HEK293 (cell line): ENCODE measurements around the gene RASGRP3.

Experiments
- CTCF ChIA-PET: fragments of 350-600 bp; formaldehyde crosslinking; extraction: SDS; loops from one replicate; lab custom pipeline; 2021; ENCODE audit warnings: antibody characterized with exemption; lab: Yijun Ruan, JAX
- POLR2A ChIA-PET: fragments of 300-600 bp; formaldehyde crosslinking; extraction: SDS; loops from one replicate; lab custom pipeline; 2020; ENCODE audit warnings: antibody characterized with exemption, inconsistent platforms; lab: Yijun Ruan, JAX
- H3K27ac ChIP-seq: fragments of 200-500 bp; sonication (Bioruptor generic); 2 replicates; pipeline ENCODE4 v1.5.1; 2014; ENCODE audit warnings: low read depth, low read length, control low read depth, inconsistent platforms; ENCODE audit errors: extremely low read depth
- H3K36me3 ChIP-seq, 2 experiments: fragments of 200-500 bp in 1 of 2; sonication (Bioruptor generic) in 1 of 2; 1 replicate in 1 of 2; 2 replicates in 1 of 2; pipeline ENCODE4 v1.5.1; 2014 to 2017; ENCODE audit warnings: inconsistent platforms in 2 of 2, low read length in 2 of 2; ENCODE audit not compliant: control insufficient read depth in 2 of 2, insufficient read depth in 1 of 2
- H3K4me1 ChIP-seq: fragments of 200-500 bp; sonication (Bioruptor generic); 2 replicates; pipeline ENCODE4 v1.5.1; 2014; ENCODE audit warnings: mild to moderate bottlenecking, low read length, inconsistent platforms; ENCODE audit not compliant: control insufficient read depth, insufficient read depth
- H3K4me3 ChIP-seq: 2 replicates; pipeline ENCODE4 v1.5.1; 2011; ENCODE audit warnings: low read depth, mild to moderate bottlenecking, control low read depth, low read length, moderate library complexity
- H3K9me3 ChIP-seq: fragments of 200-500 bp; sonication (Bioruptor generic); 2 replicates; pipeline ENCODE4 v1.5.1; 2014; ENCODE audit warnings: low read depth, low read length, inconsistent platforms; ENCODE audit not compliant: control insufficient read depth, insufficient read depth
- ATF2 ChIP-seq: fragments of 450-650 bp; formaldehyde crosslinking; IDR thresholded peaks from 2 replicates; pipeline ENCODE4 v1.5.1; 2016; ENCODE audit warnings: missing biosample characterization, missing genetic modification characterization, low read depth
- BCL6B ChIP-seq: fragments of 450-650 bp; formaldehyde crosslinking; IDR thresholded peaks from 2 replicates; pipeline ENCODE4 v1.5.1; 2017; ENCODE audit warnings: missing biosample characterization, missing genetic modification characterization
- GLI4 ChIP-seq: fragments of 450-650 bp; formaldehyde crosslinking; IDR thresholded peaks from 2 replicates; pipeline ENCODE4 v1.5.1; 2016; ENCODE audit warnings: missing biosample characterization, missing genetic modification characterization
- HOXD13 ChIP-seq: sonication (generic); formaldehyde crosslinking; IDR thresholded peaks from 2 replicates; pipeline ENCODE4 v1.8.0; 2022; ENCODE audit warnings: missing genetic modification reagents, borderline replicate concordance
- KLF1 ChIP-seq: fragments of 450-650 bp; formaldehyde crosslinking; IDR thresholded peaks from 2 replicates; pipeline ENCODE4 v1.5.1; 2016; ENCODE audit warnings: missing biosample characterization, missing genetic modification characterization
- KLF10 ChIP-seq: fragments of 450-650 bp; IDR thresholded peaks from 2 replicates; pipeline ENCODE4 v1.5.1; 2018; ENCODE audit warnings: missing biosample characterization, mild to moderate bottlenecking, missing genetic modification characterization
- ZBTB6 ChIP-seq: fragments of 450-650 bp; formaldehyde crosslinking; IDR thresholded peaks from 2 replicates; pipeline ENCODE4 v1.5.1; 2017; ENCODE audit warnings: missing biosample characterization, missing genetic modification characterization
- ZNF10 ChIP-seq: fragments of 450-650 bp; formaldehyde crosslinking; IDR thresholded peaks from 2 replicates; pipeline ENCODE4 v1.5.1; 2017; ENCODE audit warnings: missing biosample characterization, missing genetic modification characterization
- ZNF148 ChIP-seq: fragments of 450-650 bp; formaldehyde crosslinking; IDR thresholded peaks from 2 replicates; pipeline ENCODE4 v1.5.0; 2017; ENCODE audit warnings: missing biosample characterization, missing genetic modification characterization, borderline replicate concordance
- ZNF169 ChIP-seq: fragments of 450-650 bp; formaldehyde crosslinking; IDR thresholded peaks from 2 replicates; pipeline ENCODE4 v1.5.1; 2016; ENCODE audit warnings: missing biosample characterization, missing genetic modification characterization
- ZNF274 ChIP-seq, 2 experiments: fragments of 200-500 bp in 1 of 2; fragments of 450-650 bp in 1 of 2; sonication (Bioruptor generic) in 1 of 2; formaldehyde crosslinking in 1 of 2; IDR thresholded peaks; 2 replicates each; pipeline versions ENCODE4 v1.5.1 to v1.6.1; 2014 to 2016; ENCODE audit warnings: borderline replicate concordance in 1 of 2, inconsistent platforms in 1 of 2, low read length in 1 of 2, missing biosample characterization in 1 of 2, missing genetic modification characterization in 1 of 2
- ZNF324 ChIP-seq: fragments of 450-650 bp; formaldehyde crosslinking; IDR thresholded peaks from 2 replicates; pipeline ENCODE4 v1.5.1; 2016; ENCODE audit warnings: missing biosample characterization, missing genetic modification characterization
- ZNF366 ChIP-seq: fragments of 450-650 bp; formaldehyde crosslinking; conservative IDR thresholded peaks from 2 replicates; pipeline ENCODE4 v1.5.1; 2016; ENCODE audit warnings: missing biosample characterization, missing genetic modification characterization
- ZNF423 ChIP-seq: fragments of 450-650 bp; formaldehyde crosslinking; IDR thresholded peaks from 2 replicates; pipeline ENCODE4 v1.5.1; 2016; ENCODE audit warnings: missing biosample characterization, missing genetic modification characterization
- ZNF510 ChIP-seq: fragments of 450-650 bp; formaldehyde crosslinking; IDR thresholded peaks from 2 replicates; pipeline ENCODE4 v1.5.1; 2018; ENCODE audit warnings: mild to moderate bottlenecking, missing genetic modification characterization, missing biosample characterization; ENCODE audit not compliant: insufficient replicate concordance
- ZNF558 ChIP-seq: fragments of 450-650 bp; formaldehyde crosslinking; IDR thresholded peaks from 2 replicates; pipeline ENCODE4 v1.5.1; 2016; ENCODE audit warnings: missing biosample characterization, missing genetic modification characterization
- ZNF621 ChIP-seq: fragments of 450-650 bp; formaldehyde crosslinking; IDR thresholded peaks from 2 replicates; pipeline ENCODE4 v1.5.1; 2017; ENCODE audit warnings: missing biosample characterization, missing genetic modification characterization
- ZNF645 ChIP-seq: fragments of 450-650 bp; formaldehyde crosslinking; IDR thresholded peaks from 2 replicates; pipeline ENCODE4; 2016; ENCODE audit warnings: missing biosample characterization, missing genetic modification characterization
- ZNF837 ChIP-seq: fragments of 450-650 bp; formaldehyde crosslinking; IDR thresholded peaks from 2 replicates; pipeline ENCODE4 v1.5.1; 2016; ENCODE audit warnings: missing biosample characterization, missing genetic modification characterization

RASGRP3 gene

GRCh38 chr2:33494877-33495641 is 18.6 kb downstream of the RASGRP3 start:
- Histone ChIP-seq H3K27ac (no peak overlapping the region), H3K4me1 (peaks cover 21% of the 10 kb centered on the region), H3K4me3 (no peak overlapping the region), H3K36me3 (no peaks in the 10 kb centered on the region), H3K9me3 (no peaks in the 10 kb centered on the region)
- no peak for TF ChIP-seq ZNF10
- no peak for TF ChIP-seq ZNF510 (tag by site-specific recombination)
- TF ChIP-seq KLF1 (tag by site-specific recombination): no peak
- no peak for TF ChIP-seq KLF10 (tag by site-specific recombination)
- no peak for TF ChIP-seq GLI4 (tag by site-specific recombination)
- TF ChIP-seq ZNF324: no peak
- no peak for TF ChIP-seq ZNF645 (tag by site-specific recombination)
- no peak for TF ChIP-seq ZNF169 (tag by site-specific recombination)
- no peak for TF ChIP-seq HOXD13
- TF ChIP-seq ZNF423 (tag by site-specific recombination): no peak
- no peak for TF ChIP-seq BCL6B (tag by site-specific recombination)
- no peak for TF ChIP-seq ZNF274 (IDR thresholded peaks at IDR 0.05; ENCODE audit: low read length)
- no peak for TF ChIP-seq ZNF274 (tag by site-specific recombination; IDR thresholded peaks at IDR 0.05; ENCODE audit: borderline replicate concordance)
- no peak for TF ChIP-seq ZNF837 (tag by site-specific recombination)
- no peak for TF ChIP-seq ZNF558 (tag by site-specific recombination)
- TF ChIP-seq ZNF366 (tag by site-specific recombination): no peak
- no peak for TF ChIP-seq ATF2
- TF ChIP-seq ZNF148 (tag by site-specific recombination): no peak
- TF ChIP-seq ZBTB6 (tag by site-specific recombination): no peak
- TF ChIP-seq ZNF621 (tag by site-specific recombination): no peak
- CTCF ChIA-PET: interaction anchor here (0.5 to 1.8 kb wide), 2 partner anchors 19 to 221 kb away, joined by 3 to 10 read pairs; partner anchors contain the start of gene RASGRP3
- POLR2A ChIA-PET: no interaction called here
